ENCODE measurements around the gene GPATCH2L.

DNA sequence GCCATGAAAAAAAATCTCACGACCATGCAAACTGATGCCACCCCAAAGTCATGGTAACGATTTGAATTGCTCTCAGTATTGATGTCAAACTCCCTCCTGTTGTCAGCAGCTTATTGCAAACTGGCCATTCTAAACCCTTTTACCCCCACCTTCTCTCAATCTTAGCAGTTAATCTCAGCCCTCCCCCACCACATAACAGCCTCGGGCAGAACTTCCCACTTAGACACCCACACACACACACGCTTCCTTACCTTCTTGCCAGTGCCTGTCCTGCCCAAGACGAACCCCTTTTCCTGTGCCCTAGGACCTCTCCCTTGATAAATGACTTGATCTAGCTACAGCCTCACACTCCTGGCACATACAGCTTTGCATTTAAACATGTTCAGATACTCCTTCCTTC is 56.6 kb downstream of the GPATCH2L start:
- TF ChIP-seq POLR2AphosphoS2 (conservative IDR thresholded peaks at IDR 0.05; ENCODE audit: low read length) (no peak), HOXA7 (CRISPR knock-in tag; IDR thresholded peaks at IDR 0.05) (no peak), KDM5A (IDR thresholded peaks at IDR 0.05) (no peak), ESRRA (IDR thresholded peaks at IDR 0.05; ENCODE audit: borderline replicate concordance, low read length) (no peak), MAX (IDR thresholded peaks at IDR 0.05) (no peak), MAZ (IDR thresholded peaks at IDR 0.05; ENCODE audit: borderline replicate concordance, low read depth, low read length) (no peak), ZC3H11A (IDR thresholded peaks at IDR 0.05) (no peak), HOXB13 (CRISPR knock-in tag; IDR thresholded peaks at IDR 0.05; ENCODE audit: low read depth) (no peak), JUNB (IDR thresholded peaks at IDR 0.05) (no peak), SMC3 (IDR thresholded peaks at IDR 0.05) (no peak)
- TF ChIP-seq, protein P1, sequence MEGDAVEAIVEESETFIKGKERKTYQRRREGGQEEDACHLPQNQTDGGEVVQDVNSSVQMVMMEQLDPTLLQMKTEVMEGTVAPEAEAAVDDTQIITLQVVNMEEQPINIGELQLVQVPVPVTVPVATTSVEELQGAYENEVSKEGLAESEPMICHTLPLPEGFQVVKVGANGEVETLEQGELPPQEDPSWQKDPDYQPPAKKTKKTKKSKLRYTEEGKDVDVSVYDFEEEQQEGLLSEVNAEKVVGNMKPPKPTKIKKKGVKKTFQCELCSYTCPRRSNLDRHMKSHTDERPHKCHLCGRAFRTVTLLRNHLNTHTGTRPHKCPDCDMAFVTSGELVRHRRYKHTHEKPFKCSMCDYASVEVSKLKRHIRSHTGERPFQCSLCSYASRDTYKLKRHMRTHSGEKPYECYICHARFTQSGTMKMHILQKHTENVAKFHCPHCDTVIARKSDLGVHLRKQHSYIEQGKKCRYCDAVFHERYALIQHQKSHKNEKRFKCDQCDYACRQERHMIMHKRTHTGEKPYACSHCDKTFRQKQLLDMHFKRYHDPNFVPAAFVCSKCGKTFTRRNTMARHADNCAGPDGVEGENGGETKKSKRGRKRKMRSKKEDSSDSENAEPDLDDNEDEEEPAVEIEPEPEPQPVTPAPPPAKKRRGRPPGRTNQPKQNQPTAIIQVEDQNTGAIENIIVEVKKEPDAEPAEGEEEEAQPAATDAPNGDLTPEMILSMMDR (IDR thresholded peaks at IDR 0.05) = no peak

Measured in A549 (cell line).